IPS-20b (cell line): ENCODE results near the gene ANKLE1.
A peak's percentile ranks its signal among the peaks of the same experiment; 100 is the strongest.

Experiments
- H3K27ac ChIP-seq: one replicate; pipeline ENCODE4 v1.5.1; 2013; ENCODE audit warnings: low read length
- H3K27me3 ChIP-seq: 2 replicates; pipeline ENCODE4 v1.6.1; 2013; ENCODE audit warnings: mild to moderate bottlenecking, low read length, inconsistent platforms; ENCODE audit not compliant: insufficient read depth
- H3K36me3 ChIP-seq: 2 replicates; pipeline ENCODE4 v1.6.1; 2013; ENCODE audit warnings: low read depth, mild to moderate bottlenecking, inconsistent platforms, low read length, moderate library complexity; ENCODE audit not compliant: insufficient read depth
- H3K4me1 ChIP-seq: 2 replicates; pipeline ENCODE4 v1.6.1; 2013; ENCODE audit warnings: mild to moderate bottlenecking, control low read depth, inconsistent platforms, low read length, moderate library complexity; ENCODE audit not compliant: insufficient read depth
- H3K4me3 ChIP-seq: 2 replicates; pipeline ENCODE4 v1.5.1; 2013; ENCODE audit warnings: mild to moderate bottlenecking, low read length, inconsistent platforms
- H3K9ac ChIP-seq: 2 replicates; pipeline ENCODE4 v1.6.1; 2013; ENCODE audit warnings: low read depth, mild to moderate bottlenecking, inconsistent platforms, low read length, moderate library complexity
- H3K9me3 ChIP-seq: 2 replicates; pipeline ENCODE4 v1.6.1; 2013; ENCODE audit warnings: mild to moderate bottlenecking, low read depth, low read length, inconsistent platforms; ENCODE audit not compliant: insufficient read depth

The ANKLE1 gene

GRCh38 chr19:17255150-17255621, 26.5 kb upstream of the ANKLE1 start:
- no peak overlapping the region for H3K27ac ChIP-seq

GRCh38 chr19:17256130-17256529, 25.6 kb upstream of the ANKLE1 start:
- Histone ChIP-seq H3K36me3 (peaks cover 10% of the 10 kb centered on the region; the same call in 1 of the 2 replicates), H3K4me3 (no peak overlapping the region), H3K27ac (no peak overlapping the region), H3K9ac (no peak overlapping the region), H3K9me3 (no peaks in the 10 kb centered on the region), H3K4me1 (no peaks in the 10 kb centered on the region), H3K27me3 (no peaks in the 10 kb centered on the region)

More at GRCh38 chr19:17255150-17255621, 26.5 kb upstream of the ANKLE1 start:
- no peak overlapping the region for H3K4me3 ChIP-seq
- H3K9me3 ChIP-seq: no peaks in the 10 kb centered on the region
- H3K36me3 ChIP-seq: peaks cover 10% of the 10 kb centered on the region; the same call in 1 of the 2 replicates
- H3K9ac ChIP-seq: no peak overlapping the region
- no peaks in the 10 kb centered on the region for H3K4me1 ChIP-seq
- no peaks in the 10 kb centered on the region for H3K27me3 ChIP-seq

GRCh38 chr19:17259118-17259780, 22.5 kb upstream of the ANKLE1 start:
- H3K27ac ChIP-seq: no peak overlapping the region
- no peak overlapping the region for H3K9ac ChIP-seq
- no peaks in the 10 kb centered on the region for H3K27me3 ChIP-seq
- H3K4me1 ChIP-seq: peaks cover 2% of the 10 kb centered on the region; the same call in 1 of the 2 replicates
- no peak overlapping the region for H3K4me3 ChIP-seq
- H3K36me3 ChIP-seq: peaks cover 10% of the 10 kb centered on the region; the same call in 1 of the 2 replicates
- no peaks in the 10 kb centered on the region for H3K9me3 ChIP-seq

GRCh38 chr19:17259934-17260333, 21.8 kb upstream of the ANKLE1 start:
- Histone ChIP-seq H3K4me1 (peaks cover 4% of the 10 kb centered on the region; the same call in 1 of the 2 replicates), H3K4me3 (no peak overlapping the region), H3K36me3 (peaks cover 6% of the 10 kb centered on the region; the same call in 1 of the 2 replicates), H3K9ac (no peak overlapping the region), H3K27ac (no peak overlapping the region), H3K9me3 (no peaks in the 10 kb centered on the region), H3K27me3 (no peaks in the 10 kb centered on the region)

GRCh38 chr19:17260842-17261325, 20.8 kb upstream of the ANKLE1 start:
- Histone ChIP-seq H3K36me3 (peaks cover 5% of the 10 kb centered on the region; the same call in 1 of the 2 replicates), H3K27ac (peak overlapping the region; percentile 35), H3K9me3 (no peaks in the 10 kb centered on the region), H3K9ac (peak overlapping the region; percentile 41; the same call in 1 of the 2 replicates), H3K27me3 (no peaks in the 10 kb centered on the region), H3K4me3 (no peak overlapping the region), H3K4me1 (peaks cover 4% of the 10 kb centered on the region; the same call in 1 of the 2 replicates)

- Histone ChIP-seq H3K27ac (no peak overlapping the region), H3K4me1 (peaks cover 4% of the 10 kb centered on the region; the same call in 1 of the 2 replicates), H3K9me3 (no peaks in the 10 kb centered on the region), H3K9ac (no peak overlapping the region), H3K4me3 (no peak overlapping the region), H3K36me3 (no peaks in the 10 kb centered on the region; the same call in 1 of the 2 replicates), H3K27me3 (no peaks in the 10 kb centered on the region)
Observed at GRCh38 chr19:17262557-17262956, 19.1 kb upstream of the ANKLE1 start.

- Histone ChIP-seq H3K9ac (peak overlapping the region; percentile 38; the same call in 1 of the 2 replicates), H3K4me3 (peak overlapping the region; percentile 6; the same call in 1 of the 2 replicates), H3K4me1 (peaks cover 4% of the 10 kb centered on the region; the same call in 1 of the 2 replicates)
Observed at GRCh38 chr19:17263712-17264640, 17.7 kb upstream of the ANKLE1 start.

GRCh38 chr19:17264641-17264979, 17.1 kb upstream of the ANKLE1 start, which contains the start of gene USHBP1:
TSS of gene USHBP1 (minus strand) at chr19:17264745. CDS start at chr19:17264299, 446 bp downstream.
- H3K36me3 ChIP-seq: peaks cover 6% of the 10 kb centered on the region; the same call in 1 of the 2 replicates
- no peaks in the 10 kb centered on the region for H3K27me3 ChIP-seq
- peak within 1 kb of the TSS; percentile 46 for H3K27ac ChIP-seq
- H3K4me1 ChIP-seq: peaks cover 4% of the 10 kb centered on the region; the same call in 1 of the 2 replicates
- peak within 1 kb of the TSS; percentile 6; the same call in 1 of the 2 replicates for H3K4me3 ChIP-seq
- peak within 1 kb of the TSS; percentile 54; the same call in 1 of the 2 replicates for H3K9ac ChIP-seq
- H3K9me3 ChIP-seq: no peaks in the 10 kb centered on the region

More at GRCh38 chr19:17263712-17264640, 17.7 kb upstream of the ANKLE1 start:
- Histone ChIP-seq H3K9me3 (no peaks in the 10 kb centered on the region), H3K27me3 (no peaks in the 10 kb centered on the region), H3K27ac (peak overlapping the region; percentile 46), H3K36me3 (peaks cover 3% of the 10 kb centered on the region; the same call in 1 of the 2 replicates)

GRCh38 chr19:17266026-17266425, 15.7 kb upstream of the ANKLE1 start:
- peaks cover 4% of the 10 kb centered on the region; the same call in 1 of the 2 replicates for H3K4me1 ChIP-seq
- no peak overlapping the region for H3K27ac ChIP-seq

GRCh38 chr19:17266589-17266974, 15.1 kb upstream of the ANKLE1 start:
- H3K9ac ChIP-seq: no peak overlapping the region
- peaks cover 18% of the 10 kb centered on the region for H3K36me3 ChIP-seq
- no peak overlapping the region for H3K27ac ChIP-seq
- peak overlapping the region; percentile 12; the same call in 1 of the 2 replicates for H3K4me3 ChIP-seq
- H3K27me3 ChIP-seq: no peaks in the 10 kb centered on the region
- H3K4me1 ChIP-seq: peaks cover 4% of the 10 kb centered on the region; the same call in 1 of the 2 replicates
- no peaks in the 10 kb centered on the region for H3K9me3 ChIP-seq

More at GRCh38 chr19:17266026-17266425, 15.7 kb upstream of the ANKLE1 start:
- Histone ChIP-seq H3K9me3 (no peaks in the 10 kb centered on the region), H3K9ac (no peak overlapping the region), H3K36me3 (peaks cover 12% of the 10 kb centered on the region), H3K4me3 (no peak overlapping the region), H3K27me3 (no peaks in the 10 kb centered on the region)
